Activated T-helper 2 cell treated with anti-CD3 and anti-CD28 coated beads, Interferon-gamma antibody, Interleukin-2, Interleukin-4, amounts not matched to agents 10 μg/mL and 5 μg/mL and 100 μg/mL, durations not matched to agents 14 hours and 24 hours and 36 hours (primary cell): ENCODE results near the gene PCBP1. TPM values are rescaled to one million over a fixed set of nuclear protein-coding genes. Genes with fewer than 3 reads are reported as not detected.
"Not testable (repeated sequence)": the region's sequence is repeated elsewhere in the genome, so short reads cannot be mapped to it uniquely, and the experiment has no call there.

Source experiments
- DNase-seq: peaks from one replicate; pipeline ENCODE4 v3.0.0; 2021; ENCODE audit warnings: low spot score
- H3K27ac Mint-ChIP-seq: one replicate; pipeline ENCODE4 v1.8.0; 2021; ENCODE audit warnings: mixed read lengths
- H3K27me3 Mint-ChIP-seq: one replicate; pipeline ENCODE4 v1.8.0; 2021; ENCODE audit warnings: low read depth, mixed read lengths
- H3K36me3 Mint-ChIP-seq: one replicate; pipeline ENCODE4 v1.8.0; 2021; ENCODE audit warnings: low read depth, mixed read lengths
- H3K4me1 Mint-ChIP-seq: one replicate; pipeline ENCODE4 v1.8.0; 2021; ENCODE audit warnings: low read depth, mixed read lengths
- H3K4me3 Mint-ChIP-seq: one replicate; pipeline ENCODE4 v1.8.0; 2021; ENCODE audit warnings: low read depth, mild to moderate bottlenecking, moderate library complexity, mixed read lengths
- H3K9me3 Mint-ChIP-seq: one replicate; pipeline ENCODE4 v1.8.0; 2021; ENCODE audit warnings: mixed read lengths
- intact Hi-C: fragments of 100-400 bp; cut with micrococcal nuclease; formaldehyde crosslinking; loops from one replicate; pipeline ENCODE4 v1.15.1; 2023
- total RNA-seq: library from RNA; stranded (reverse); gene quantifications from 2 replicates; pipeline ENCODE4 v1.2.3, GENCODE V29; 2022

The PCBP1 gene
- total RNA-seq, 1 donor from 2014 or later, result 433 TPM

DNA sequence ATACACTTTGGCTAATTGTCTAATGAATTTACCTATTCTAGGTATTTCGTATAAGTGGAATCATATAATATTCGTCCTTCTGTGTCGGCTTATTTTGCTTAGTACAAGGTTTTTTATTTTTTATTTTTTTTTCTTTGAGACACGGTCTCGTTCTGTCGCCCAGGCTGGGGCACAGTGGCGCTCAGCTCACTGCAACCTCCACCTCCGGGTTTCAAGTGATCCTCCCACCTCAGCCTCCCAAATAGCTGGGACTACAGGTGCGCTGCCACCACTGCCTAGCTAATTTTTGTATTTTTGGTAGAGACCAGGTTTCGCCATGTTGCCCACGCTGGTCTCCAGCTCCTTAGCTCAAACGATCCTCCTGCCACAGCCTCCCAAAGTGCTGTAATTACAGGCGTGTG is 38.2 kb downstream of the PCBP1 start:
- H3K4me3 Mint-ChIP-seq, result peak overlapping the region; percentile 90
- DNase-seq, result no peak
- H3K27ac Mint-ChIP-seq, result peak overlapping the region; percentile 98
- no peaks in the 10 kb centered on the region for H3K9me3 Mint-ChIP-seq
- intact Hi-C loops, result loop anchor here (2.0 kb wide), 1 partner anchor 31 kb away; no protein-coding TSS in a partner anchor
- peaks cover 57% of the 10 kb centered on the region for H3K4me1 Mint-ChIP-seq
- no peaks in the 10 kb centered on the region for H3K27me3 Mint-ChIP-seq
- no peaks in the 10 kb centered on the region for H3K36me3 Mint-ChIP-seq

- intact Hi-C loops, result no loop called here
- Mint-ChIP-seq H3K27ac (peak overlapping the region; percentile 98), H3K27me3 (no peaks in the 10 kb centered on the region), H3K36me3 (no peaks in the 10 kb centered on the region), H3K9me3 (no peaks in the 10 kb centered on the region), H3K4me3 (peak overlapping the region; percentile 90), H3K4me1 (peaks cover 53% of the 10 kb centered on the region)
- DNase-seq, result no peak
Measured at GRCh38 chr2:70126413-70126812, 39.1 kb downstream of the PCBP1 start.

DNA sequence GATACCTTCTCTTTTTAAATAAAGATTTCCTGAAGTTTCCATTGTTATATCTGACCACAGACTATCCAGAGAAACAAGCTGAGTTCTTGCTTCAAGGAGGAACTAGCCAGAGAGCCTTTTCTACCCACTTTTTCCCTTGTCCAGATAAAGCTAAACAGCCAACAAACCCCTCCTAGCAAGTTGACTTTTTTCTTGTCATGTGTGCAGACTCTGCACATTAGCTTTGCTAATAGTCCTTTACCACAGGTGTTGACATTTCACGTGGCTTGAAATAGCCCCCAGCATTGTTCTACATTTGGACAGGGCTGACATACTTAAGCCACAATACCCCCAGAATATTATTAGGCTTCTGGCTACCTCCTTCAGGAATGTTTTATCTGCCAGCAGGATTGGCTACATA is 40.7 kb downstream of the PCBP1 start:
- intact Hi-C loops, result no loop called here
- no peaks in the 10 kb centered on the region for H3K36me3 Mint-ChIP-seq
- H3K4me1 Mint-ChIP-seq, result peaks cover 53% of the 10 kb centered on the region
- H3K9me3 Mint-ChIP-seq, result no peaks in the 10 kb centered on the region
- H3K27me3 Mint-ChIP-seq, result no peaks in the 10 kb centered on the region
- H3K27ac Mint-ChIP-seq, result peak overlapping the region; percentile 15
- no peak for DNase-seq
- H3K4me3 Mint-ChIP-seq, result no peak overlapping the region

- peaks cover 61% of the 10 kb centered on the region for H3K4me1 Mint-ChIP-seq
- H3K27me3 Mint-ChIP-seq, H3K36me3 Mint-ChIP-seq, H3K9me3 Mint-ChIP-seq, DNase-seq: not testable (repeated sequence)
- intact Hi-C loops, result loop anchor here (2.0 to 10.0 kb wide), 3 partner anchors 45 to 487 kb away; partner anchors contain the start of genes AAK1 and PCBP1
- peak overlapping the region; percentile 75 for H3K4me3 Mint-ChIP-seq
- H3K27ac Mint-ChIP-seq, result peak overlapping the region; percentile 96
Measured at GRCh38 chr2:70131344-70132143, 44.3 kb downstream of the PCBP1 start.

DNA sequence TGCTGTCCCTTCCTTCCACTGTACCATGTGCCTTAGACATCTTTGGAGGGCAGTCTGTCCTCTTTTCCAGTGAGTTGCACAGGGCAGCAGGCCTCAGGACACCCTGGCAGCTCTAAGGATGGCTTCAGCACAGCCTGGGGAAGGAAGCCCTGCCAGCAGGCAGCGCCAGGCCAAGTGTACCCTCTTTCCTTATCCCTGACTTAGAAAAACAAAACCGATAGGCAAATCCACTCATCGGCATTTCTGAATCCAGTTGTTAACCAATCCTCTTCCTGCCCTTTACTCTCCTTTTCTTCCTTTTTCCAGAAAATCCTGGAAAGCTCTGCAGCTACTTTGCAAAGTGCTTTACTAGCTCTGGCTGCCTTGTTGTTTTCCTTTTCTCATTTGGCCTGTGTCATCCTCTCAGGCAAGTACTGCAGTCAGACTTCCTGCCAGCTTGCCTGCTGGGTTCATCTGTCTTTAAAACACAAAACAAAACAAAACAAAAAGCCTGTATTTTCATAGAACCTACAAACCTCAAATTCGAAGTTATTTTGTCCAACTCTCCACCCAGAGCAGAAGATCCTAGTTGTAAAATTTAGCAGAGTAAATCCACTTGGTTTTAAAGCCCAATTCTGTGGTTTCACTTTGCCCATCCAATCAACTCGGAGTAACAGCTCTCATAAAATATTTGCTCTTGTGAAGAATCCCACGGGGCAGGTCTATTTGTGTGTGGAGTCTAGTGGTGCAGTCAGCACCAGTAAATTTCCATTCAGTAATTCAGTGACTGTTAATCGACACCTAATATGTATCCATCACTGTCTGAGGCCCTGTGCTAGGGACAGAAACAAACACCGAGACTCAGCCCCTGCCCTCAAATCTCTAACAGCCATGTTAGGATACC is 45.2 kb downstream of the PCBP1 start:
- Mint-ChIP-seq H3K27me3 (no peaks in the 10 kb centered on the region), H3K9me3 (no peaks in the 10 kb centered on the region), H3K27ac (peak overlapping the region; percentile 99), H3K4me1 (peaks cover 61% of the 10 kb centered on the region), H3K36me3 (peaks cover 1% of the 10 kb centered on the region), H3K4me3 (peak overlapping the region; percentile 87)
- DNase-seq, result no peak
- intact Hi-C loops, result loop anchor here (1.0 to 10.0 kb wide), 5 partner anchors 8 to 488 kb away; partner anchors contain the start of genes AAK1 and PCBP1

GRCh38 chr2:70133127-70133452 is 45.8 kb downstream of the PCBP1 start:
- peaks cover 61% of the 10 kb centered on the region for H3K4me1 Mint-ChIP-seq
- H3K27ac Mint-ChIP-seq, result peak overlapping the region; percentile 99
- no peak for DNase-seq
- H3K9me3 Mint-ChIP-seq, result no peaks in the 10 kb centered on the region
- intact Hi-C loops, result loop anchor here (1.0 to 10.0 kb wide), 5 partner anchors 8 to 488 kb away; partner anchors contain the start of genes AAK1 and PCBP1
- H3K27me3 Mint-ChIP-seq, result no peaks in the 10 kb centered on the region
- H3K4me3 Mint-ChIP-seq, result peak overlapping the region; percentile 87
- H3K36me3 Mint-ChIP-seq, result peaks cover 3% of the 10 kb centered on the region

- H3K36me3 Mint-ChIP-seq, result peaks cover 3% of the 10 kb centered on the region
- peaks cover 60% of the 10 kb centered on the region for H3K4me1 Mint-ChIP-seq
- H3K27ac Mint-ChIP-seq, result peak overlapping the region; percentile 99
- no peaks in the 10 kb centered on the region for H3K9me3 Mint-ChIP-seq
- no peak for DNase-seq
- no peaks in the 10 kb centered on the region for H3K27me3 Mint-ChIP-seq
- intact Hi-C loops, result loop anchor here (1.0 to 10.0 kb wide), 5 partner anchors 8 to 489 kb away; partner anchors contain the start of genes AAK1 and PCBP1
- H3K4me3 Mint-ChIP-seq, result peak overlapping the region; percentile 87
Measured at GRCh38 chr2:70133491-70134322, 46.4 kb downstream of the PCBP1 start.

- peaks cover 60% of the 10 kb centered on the region for H3K4me1 Mint-ChIP-seq
- H3K27me3 Mint-ChIP-seq, H3K36me3 Mint-ChIP-seq, H3K9me3 Mint-ChIP-seq, DNase-seq: not testable (repeated sequence)
- peak overlapping the region; percentile 19 for H3K4me3 Mint-ChIP-seq
- intact Hi-C loops, result loop anchor here (10.0 kb wide), 2 partner anchors 360 to 490 kb away; partner anchors contain the start of gene AAK1
- peak overlapping the region; percentile 99 for H3K27ac Mint-ChIP-seq
Measured at GRCh38 chr2:70134323-70134983, 47.2 kb downstream of the PCBP1 start.

Other genes starting within 250 kb of the PCBP1 start
- gene SNRNP27, start 193.5 kb upstream of the PCBP1 start, total RNA-seq, result 60.4 and 62.6 TPM in 2 replicates
- gene MXD1, start 172.4 kb upstream of the PCBP1 start, total RNA-seq, result 10.0 and 12.1 TPM in 2 replicates
- 1.0 and 1.1 TPM in 2 replicates for gene ASPRV1, start 125.8 kb upstream of the PCBP1 start, total RNA-seq
- gene C2orf42, start 103.5 kb downstream of the PCBP1 start, total RNA-seq, result 22.1 and 24.7 TPM in 2 replicates
- gene TIA1, start 161.2 kb downstream of the PCBP1 start, total RNA-seq, result 113 TPM in 2 replicates
- gene PCYOX1, start 170.7 kb downstream of the PCBP1 start, total RNA-seq, result 17.5 and 21.3 TPM in 2 replicates
- 415 and 420 TPM in 2 replicates for gene SNRPG, start 206.3 kb downstream of the PCBP1 start, total RNA-seq
- 71.3 and 71.8 TPM in 2 replicates for gene FAM136A, start 214.6 kb downstream of the PCBP1 start, total RNA-seq